SK-N-SH (cell line): ENCODE measurements around the gene PIGK.

Experiments used
- EP300 ChIP-seq, 2 experiments: IDR thresholded peaks; 2 replicates each; pipeline versions ENCODE4 v1.4.0 to v1.6.1; 2012; ENCODE audit warnings: borderline replicate concordance in 1 of 2, low read depth in 1 of 2, low read length in 1 of 2
- FOXJ3 ChIP-seq: sonication (generic); formaldehyde crosslinking; IDR thresholded peaks from 2 replicates; pipeline ENCODE4 v1.5.1; 2020; ENCODE audit warnings: mild to moderate bottlenecking, missing genetic modification reagents
- RAD21 ChIP-seq: IDR thresholded peaks from 2 replicates; pipeline ENCODE4 v1.6.1; 2012; ENCODE audit warnings: mild to moderate bottlenecking, low read length
- RXRA ChIP-seq: IDR thresholded peaks from 2 replicates; pipeline ENCODE4 v1.4.0; 2012; ENCODE audit warnings: low read depth, mild to moderate bottlenecking, borderline replicate concordance
- SMC3 ChIP-seq: IDR thresholded peaks from 2 replicates; pipeline ENCODE4 v1.6.1; 2012; ENCODE audit warnings: low read depth, low read length, improper control_type of control experiment
- TF ChIP-seq, protein P1 (sequence below): fragments of 200-600 bp; sonication (generic); IDR thresholded peaks from 2 replicates; pipeline ENCODE4 v1.6.1; 2017; ENCODE audit warnings: antibody characterized with exemption, mild to moderate bottlenecking, moderate library complexity

DNA sequence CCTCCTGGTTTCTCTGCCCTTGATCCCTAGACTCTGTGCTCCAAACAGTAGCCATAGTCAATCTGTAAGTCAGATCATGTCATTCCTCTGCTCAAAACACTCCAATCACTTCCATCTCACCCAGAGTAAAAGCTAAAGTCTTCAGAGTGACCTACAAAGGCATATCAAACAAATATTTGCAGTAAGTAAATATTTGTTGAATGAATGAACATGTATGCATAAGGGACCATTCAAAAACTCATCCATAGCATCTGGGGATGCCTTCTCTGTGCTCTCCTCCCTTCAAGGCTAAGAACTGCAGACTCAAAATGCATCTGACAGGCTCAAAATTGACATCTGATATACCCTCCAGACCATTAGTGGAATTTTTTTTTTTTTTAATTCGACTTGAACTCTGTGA, 44.5 kb upstream of the PIGK start:
- TF ChIP-seq FOXJ3 (CRISPR knock-in tag) (no peak), EP300 (IDR thresholded peaks at IDR 0.05; ENCODE audit: borderline replicate concordance in 1 of 2, low read depth in 1 of 2, low read length in 1 of 2) (no peak), RXRA (no peak), SMC3 (no peak), RAD21 (no peak)
- TF ChIP-seq, protein P1, sequence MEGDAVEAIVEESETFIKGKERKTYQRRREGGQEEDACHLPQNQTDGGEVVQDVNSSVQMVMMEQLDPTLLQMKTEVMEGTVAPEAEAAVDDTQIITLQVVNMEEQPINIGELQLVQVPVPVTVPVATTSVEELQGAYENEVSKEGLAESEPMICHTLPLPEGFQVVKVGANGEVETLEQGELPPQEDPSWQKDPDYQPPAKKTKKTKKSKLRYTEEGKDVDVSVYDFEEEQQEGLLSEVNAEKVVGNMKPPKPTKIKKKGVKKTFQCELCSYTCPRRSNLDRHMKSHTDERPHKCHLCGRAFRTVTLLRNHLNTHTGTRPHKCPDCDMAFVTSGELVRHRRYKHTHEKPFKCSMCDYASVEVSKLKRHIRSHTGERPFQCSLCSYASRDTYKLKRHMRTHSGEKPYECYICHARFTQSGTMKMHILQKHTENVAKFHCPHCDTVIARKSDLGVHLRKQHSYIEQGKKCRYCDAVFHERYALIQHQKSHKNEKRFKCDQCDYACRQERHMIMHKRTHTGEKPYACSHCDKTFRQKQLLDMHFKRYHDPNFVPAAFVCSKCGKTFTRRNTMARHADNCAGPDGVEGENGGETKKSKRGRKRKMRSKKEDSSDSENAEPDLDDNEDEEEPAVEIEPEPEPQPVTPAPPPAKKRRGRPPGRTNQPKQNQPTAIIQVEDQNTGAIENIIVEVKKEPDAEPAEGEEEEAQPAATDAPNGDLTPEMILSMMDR = no peak
